Astrocyte (in vitro differentiated cells and primary cell): ENCODE data around the gene CAMK1G. TPM values are rescaled to one million over a fixed set of nuclear protein-coding genes. Genes with fewer than 3 reads are reported as not detected.
A peak's percentile ranks its signal among the peaks of the same experiment; 100 is the strongest.

Experiments
- DNase-seq: peaks from one replicate; pipeline ENCODE4 v3.0.0-alpha.2; 2010; ENCODE audit warnings: low read depth
- FAIRE-seq: peaks from 2 replicates; lab custom pipeline; 2011; peaks lifted over from hg19 to GRCh38; lab: Jason Lieb, UNC
- H2AFZ ChIP-seq: 2 replicates; pipeline ENCODE4 v1.6.0; 2012; ENCODE audit warnings: low read depth, low read length, inconsistent platforms
- H3K27ac ChIP-seq: 2 replicates; pipeline ENCODE4 v1.5.1; 2011; ENCODE audit warnings: low read depth, low read length, inconsistent platforms
- H3K27me3 ChIP-seq: 2 replicates; pipeline ENCODE4 v1.6.0; 2011; ENCODE audit warnings: low read length, inconsistent platforms; ENCODE audit not compliant: insufficient read depth
- H3K36me3 ChIP-seq: 2 replicates; pipeline ENCODE4 v1.5.1; 2011; ENCODE audit warnings: low read length, inconsistent platforms; ENCODE audit not compliant: insufficient read depth
- H3K4me1 ChIP-seq: 2 replicates; pipeline ENCODE4 v1.5.1; 2011; ENCODE audit warnings: low read length, inconsistent platforms; ENCODE audit not compliant: insufficient read depth
- H3K4me2 ChIP-seq: 2 replicates; pipeline ENCODE4 v1.6.0; 2012; ENCODE audit warnings: low read length, inconsistent platforms
- H3K4me3 ChIP-seq: 2 replicates; pipeline ENCODE4 v1.5.1; 2011; ENCODE audit warnings: low read depth, mild to moderate bottlenecking, low read length, inconsistent platforms; ENCODE audit not compliant: insufficient read depth
- H3K79me2 ChIP-seq: 2 replicates; pipeline ENCODE4 v1.6.0; 2012; ENCODE audit warnings: mild to moderate bottlenecking, low read length, inconsistent platforms; ENCODE audit not compliant: insufficient read depth
- H3K9ac ChIP-seq: 2 replicates; pipeline ENCODE4 v1.6.0; 2012; ENCODE audit warnings: mild to moderate bottlenecking, low read length, inconsistent platforms
- H3K9me3 ChIP-seq: 2 replicates; pipeline ENCODE4 v1.5.1; 2012; ENCODE audit warnings: low read depth, mild to moderate bottlenecking, low read length, inconsistent platforms; ENCODE audit not compliant: insufficient read depth
- H4K20me1 ChIP-seq: 2 replicates; pipeline ENCODE4 v1.6.0; 2012; ENCODE audit warnings: low read length, inconsistent platforms; ENCODE audit not compliant: insufficient read depth
- H3K27ac Mint-ChIP-seq: one replicate; pipeline ENCODE4 v1.8.0; 2021; ENCODE audit warnings: mild to moderate bottlenecking, mixed read lengths; ENCODE audit not compliant: unreplicated experiment
- H3K27me3 Mint-ChIP-seq: one replicate; pipeline ENCODE4 v1.8.0; 2021; ENCODE audit warnings: low read depth, mixed read lengths; ENCODE audit not compliant: unreplicated experiment
- H3K36me3 Mint-ChIP-seq: one replicate; pipeline ENCODE4 v1.8.0; 2021; ENCODE audit warnings: low read depth, mixed read lengths; ENCODE audit not compliant: unreplicated experiment
- H3K4me1 Mint-ChIP-seq: one replicate; pipeline ENCODE4 v1.8.0; 2021; ENCODE audit warnings: low read depth, mixed read lengths; ENCODE audit not compliant: unreplicated experiment
- H3K4me3 Mint-ChIP-seq: one replicate; pipeline ENCODE4 v1.8.0; 2021; ENCODE audit warnings: mild to moderate bottlenecking, moderate library complexity, mixed read lengths; ENCODE audit not compliant: unreplicated experiment
- H3K9me3 Mint-ChIP-seq: one replicate; pipeline ENCODE4 v1.8.0; 2021; ENCODE audit warnings: mild to moderate bottlenecking, mixed read lengths; ENCODE audit not compliant: unreplicated experiment
- EZH2 ChIP-seq: IDR thresholded peaks from 2 replicates; pipeline ENCODE4 v1.6.1; 2012; ENCODE audit warnings: mild to moderate bottlenecking, low read length, inconsistent platforms; ENCODE audit not compliant: insufficient read depth
- total RNA-seq: library from RNA; stranded (reverse); gene quantifications from 2 replicates; pipeline ENCODE4 v1.2.1, GENCODE V29; 2021
- TF ChIP-seq, protein P1 (sequence below): IDR thresholded peaks from 2 replicates; pipeline ENCODE4 v1.5.1; 2011; ENCODE audit warnings: low read depth, mild to moderate bottlenecking, inconsistent platforms, low read length, moderate library complexity; ENCODE audit not compliant: insufficient read depth

The CAMK1G gene
- total RNA-seq, 1 donor from 2014 or later, result 0.45 TPM

DNA sequence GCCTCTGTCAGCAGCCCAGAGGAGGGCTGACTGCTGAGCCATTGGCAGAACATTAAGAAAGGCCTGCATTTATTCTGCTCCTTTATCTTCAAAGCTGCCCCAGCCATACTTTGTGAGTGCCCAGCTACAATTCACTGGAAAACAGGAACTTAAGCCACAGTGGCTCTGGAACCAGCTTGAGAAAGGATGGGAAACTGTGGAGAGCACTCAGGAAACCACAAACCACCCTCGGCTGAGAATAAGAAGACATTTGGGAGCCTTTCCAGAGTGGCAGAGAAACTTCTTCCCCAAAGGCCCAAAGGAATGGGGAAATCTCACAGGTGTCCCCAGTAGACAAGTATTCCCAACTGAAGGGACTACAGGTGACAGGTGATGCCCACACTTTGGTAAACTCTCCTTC lies 66.9 kb downstream of the CAMK1G start:
- H3K36me3 ChIP-seq, result no peaks in the 10 kb centered on the region
- no peak overlapping the region for H2AFZ ChIP-seq
- peak overlapping the region; percentile 53 for H3K27ac ChIP-seq
- no peak overlapping the region for H3K4me3 Mint-ChIP-seq
- no peaks in the 10 kb centered on the region for H3K27me3 ChIP-seq
- peaks cover 70% of the 10 kb centered on the region for H3K4me1 ChIP-seq
- no peaks in the 10 kb centered on the region for H4K20me1 ChIP-seq
- H3K4me1 Mint-ChIP-seq, result peaks cover 70% of the 10 kb centered on the region
- H3K27me3 Mint-ChIP-seq, result peaks cover 5% of the 10 kb centered on the region
- no peaks in the 10 kb centered on the region for H3K9me3 ChIP-seq
- no peak overlapping the region for H3K27ac Mint-ChIP-seq
- no peak for FAIRE-seq
- no peaks in the 10 kb centered on the region for H3K9me3 Mint-ChIP-seq
- H3K36me3 Mint-ChIP-seq, result no peaks in the 10 kb centered on the region
- TF ChIP-seq, protein P1, sequence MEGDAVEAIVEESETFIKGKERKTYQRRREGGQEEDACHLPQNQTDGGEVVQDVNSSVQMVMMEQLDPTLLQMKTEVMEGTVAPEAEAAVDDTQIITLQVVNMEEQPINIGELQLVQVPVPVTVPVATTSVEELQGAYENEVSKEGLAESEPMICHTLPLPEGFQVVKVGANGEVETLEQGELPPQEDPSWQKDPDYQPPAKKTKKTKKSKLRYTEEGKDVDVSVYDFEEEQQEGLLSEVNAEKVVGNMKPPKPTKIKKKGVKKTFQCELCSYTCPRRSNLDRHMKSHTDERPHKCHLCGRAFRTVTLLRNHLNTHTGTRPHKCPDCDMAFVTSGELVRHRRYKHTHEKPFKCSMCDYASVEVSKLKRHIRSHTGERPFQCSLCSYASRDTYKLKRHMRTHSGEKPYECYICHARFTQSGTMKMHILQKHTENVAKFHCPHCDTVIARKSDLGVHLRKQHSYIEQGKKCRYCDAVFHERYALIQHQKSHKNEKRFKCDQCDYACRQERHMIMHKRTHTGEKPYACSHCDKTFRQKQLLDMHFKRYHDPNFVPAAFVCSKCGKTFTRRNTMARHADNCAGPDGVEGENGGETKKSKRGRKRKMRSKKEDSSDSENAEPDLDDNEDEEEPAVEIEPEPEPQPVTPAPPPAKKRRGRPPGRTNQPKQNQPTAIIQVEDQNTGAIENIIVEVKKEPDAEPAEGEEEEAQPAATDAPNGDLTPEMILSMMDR, result no peak
- TF ChIP-seq EZH2, result no peak
- H3K9ac ChIP-seq, result peak overlapping the region; percentile 3
- no peak overlapping the region for H3K4me3 ChIP-seq
- H3K79me2 ChIP-seq, result no peaks in the 10 kb centered on the region
- peak; percentile 56 for DNase-seq
- peak overlapping the region; percentile 35 for H3K4me2 ChIP-seq

DNA sequence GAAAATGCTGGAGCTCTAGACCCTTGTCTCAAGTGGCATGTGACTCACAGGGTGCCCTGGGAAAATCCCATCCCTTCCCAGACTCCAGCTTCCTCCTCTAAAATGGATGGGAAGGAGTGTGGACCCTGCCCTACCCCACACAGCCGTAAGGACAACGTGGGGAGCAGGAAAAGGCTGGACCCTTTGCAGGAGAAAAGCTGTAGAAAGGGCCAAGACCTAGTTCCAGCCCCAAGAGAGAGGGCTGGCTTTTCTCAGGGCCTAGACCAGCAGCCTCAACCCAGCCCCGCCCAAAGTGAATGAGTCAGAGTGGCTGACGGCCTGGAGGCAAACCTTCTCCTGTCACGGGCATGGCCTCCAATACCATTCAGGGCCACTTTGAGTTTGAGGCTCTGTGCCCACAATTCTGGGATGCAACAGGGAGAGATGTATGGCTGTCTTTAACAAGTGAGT lies 67.6 kb downstream of the CAMK1G start:
- Mint-ChIP-seq H3K9me3 (no peaks in the 10 kb centered on the region), H3K36me3 (no peaks in the 10 kb centered on the region), H3K4me1 (peaks cover 67% of the 10 kb centered on the region), H3K27me3 (peaks cover 6% of the 10 kb centered on the region), H3K27ac (peak overlapping the region; percentile 82), H3K4me3 (no peak overlapping the region)
- Histone ChIP-seq H3K4me2 (peak overlapping the region; percentile 35), H3K27me3 (no peaks in the 10 kb centered on the region), H3K4me1 (peaks cover 70% of the 10 kb centered on the region), H3K27ac (peak overlapping the region; percentile 53), H3K4me3 (no peak overlapping the region), H3K36me3 (no peaks in the 10 kb centered on the region), H3K9ac (no peak overlapping the region), H3K79me2 (no peaks in the 10 kb centered on the region), H2AFZ (peak overlapping the region; percentile 15), H3K9me3 (no peaks in the 10 kb centered on the region), H4K20me1 (no peaks in the 10 kb centered on the region)
- peak; percentile 60 for FAIRE-seq
- DNase-seq, result peak; percentile 62
- TF ChIP-seq, protein P1, result no peak
- TF ChIP-seq EZH2, result no peak

DNA sequence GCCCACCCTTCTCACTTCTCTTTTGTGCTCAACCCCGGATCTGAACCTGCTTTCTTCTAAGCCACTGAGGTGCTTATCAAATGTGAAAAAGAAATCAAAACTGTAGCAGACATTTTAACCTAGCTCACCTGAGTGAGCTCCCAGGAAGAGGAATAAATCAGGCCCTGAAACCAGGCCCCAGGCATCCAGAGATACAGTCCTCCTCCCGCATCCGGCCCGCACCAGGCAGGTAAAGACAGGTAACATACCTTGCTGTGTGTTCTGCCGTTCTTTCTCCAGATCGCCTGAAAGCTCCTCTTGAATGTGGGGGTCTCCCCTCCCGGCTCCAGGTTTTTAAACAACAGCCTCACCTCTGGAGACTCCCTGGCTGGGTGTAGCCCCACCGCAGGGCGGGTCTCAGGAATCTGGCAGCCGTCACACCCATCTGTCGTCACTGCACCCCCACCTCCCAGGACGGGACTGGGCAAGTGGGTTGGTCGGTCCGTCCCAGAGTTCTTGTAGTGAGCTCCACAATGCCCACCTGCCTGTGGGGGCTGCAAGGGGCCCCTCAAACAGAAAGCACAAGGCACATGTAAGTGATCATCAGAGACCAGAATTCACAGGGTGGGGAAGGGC lies 68.7 kb downstream of the CAMK1G start, which contains the start of gene LAMB3:
TSS of gene LAMB3 (minus strand) at position 305 of the 615 bp plus-strand sequence. CDS start 1,481 bp downstream, outside the sequence.
- H3K4me1 ChIP-seq, result peaks cover 63% of the 10 kb centered on the region
- Mint-ChIP-seq H3K4me1 (peaks cover 56% of the 10 kb centered on the region), H3K27ac (peak within 1 kb of the TSS; percentile 82), H3K9me3 (no peaks in the 10 kb centered on the region), H3K4me3 (no peak within 1 kb of the TSS), H3K27me3 (peaks cover 8% of the 10 kb centered on the region), H3K36me3 (no peaks in the 10 kb centered on the region)
- no peaks in the 10 kb centered on the region for H3K36me3 ChIP-seq
- no peak for FAIRE-seq
- H3K9ac ChIP-seq, result no peak within 1 kb of the TSS
- no peaks in the 10 kb centered on the region for H4K20me1 ChIP-seq
- H3K27ac ChIP-seq, result peak within 1 kb of the TSS; percentile 53
- H2AFZ ChIP-seq, result peak within 1 kb of the TSS; percentile 15
- no peaks in the 10 kb centered on the region for H3K27me3 ChIP-seq
- no peaks in the 10 kb centered on the region for H3K79me2 ChIP-seq
- no peaks in the 10 kb centered on the region for H3K9me3 ChIP-seq
- peak within 1 kb of the TSS; percentile 35 for H3K4me2 ChIP-seq
- H3K4me3 ChIP-seq, result no peak within 1 kb of the TSS
- TF ChIP-seq EZH2, result no peak
- TF ChIP-seq, protein P1, result no peak
- DNase-seq, result no peak
